Measurements from ENCODE around the gene MBD5.

MBD5 gene

DNA sequence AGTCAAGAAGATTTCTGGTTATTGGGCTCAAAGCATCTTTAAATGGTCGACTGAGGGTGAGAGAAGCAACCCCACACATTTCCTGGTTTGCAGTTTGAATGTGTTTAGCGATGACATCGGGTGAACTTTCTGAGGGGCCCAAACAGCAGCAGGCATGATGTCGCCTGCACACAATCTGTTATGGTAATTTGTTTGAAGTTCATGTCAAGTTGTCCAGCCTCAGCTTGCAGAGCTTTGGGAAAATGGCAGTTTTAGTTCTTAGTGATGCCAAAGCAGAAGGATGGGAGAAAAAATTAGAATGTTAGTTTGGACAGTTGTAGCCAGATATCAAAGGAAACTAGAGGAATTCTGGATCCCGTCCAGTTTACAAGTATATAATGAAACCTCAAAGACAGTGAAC lies 284.6 kb downstream of the MBD5 start:
- no peak for DNase-seq (ENCODE audit: low read depth)

DNA sequence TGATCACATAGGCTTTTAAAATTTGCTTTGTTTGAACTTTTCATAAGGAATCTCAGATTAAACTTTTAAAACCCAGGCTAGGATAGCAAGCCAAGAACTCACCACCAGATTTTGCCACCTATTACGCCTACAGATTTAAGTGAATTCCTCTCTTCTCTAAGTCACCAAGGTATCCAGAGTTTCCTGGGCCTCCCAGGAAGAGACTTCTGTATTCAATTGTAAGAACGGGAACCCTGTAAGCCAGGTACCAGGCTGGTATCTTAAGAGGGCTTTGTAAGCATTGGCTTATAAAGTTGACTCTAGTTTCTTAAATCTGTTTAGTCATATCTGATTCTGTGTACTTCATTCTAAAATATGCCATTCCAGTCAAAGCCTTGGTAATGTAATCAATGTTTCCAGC lies 285.1 kb downstream of the MBD5 start:
- no peak for DNase-seq (ENCODE audit: low read depth)

DNA sequence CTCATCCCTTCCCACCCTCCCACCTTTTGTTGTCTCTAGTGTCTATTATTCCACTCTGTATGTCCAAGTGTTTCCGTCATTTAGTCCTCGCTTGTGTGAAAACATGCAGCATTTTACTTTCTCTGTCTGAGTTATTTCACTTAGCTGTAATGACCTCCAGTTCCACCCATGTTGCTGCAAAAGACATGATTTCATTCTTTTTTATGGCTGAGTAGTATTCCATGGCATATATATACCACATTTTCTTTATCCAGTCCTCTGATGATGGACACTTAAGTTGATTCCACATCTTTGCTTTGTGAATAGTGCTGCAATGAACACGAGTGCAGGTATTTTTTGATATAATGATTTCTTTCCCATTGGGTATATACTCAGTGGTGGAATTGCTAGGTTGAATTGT lies 296.7 kb downstream of the MBD5 start:
- no peak for DNase-seq (ENCODE audit: low read depth)

- peak; percentile 76 for DNase-seq (ENCODE audit: low read depth)
Observed at GRCh38 chr2:148338541-148338940, 317.6 kb downstream of the MBD5 start.

- DNase-seq (ENCODE audit: low read depth), result no peak
Observed at GRCh38 chr2:148342086-148342485, 321.2 kb downstream of the MBD5 start.

DNA sequence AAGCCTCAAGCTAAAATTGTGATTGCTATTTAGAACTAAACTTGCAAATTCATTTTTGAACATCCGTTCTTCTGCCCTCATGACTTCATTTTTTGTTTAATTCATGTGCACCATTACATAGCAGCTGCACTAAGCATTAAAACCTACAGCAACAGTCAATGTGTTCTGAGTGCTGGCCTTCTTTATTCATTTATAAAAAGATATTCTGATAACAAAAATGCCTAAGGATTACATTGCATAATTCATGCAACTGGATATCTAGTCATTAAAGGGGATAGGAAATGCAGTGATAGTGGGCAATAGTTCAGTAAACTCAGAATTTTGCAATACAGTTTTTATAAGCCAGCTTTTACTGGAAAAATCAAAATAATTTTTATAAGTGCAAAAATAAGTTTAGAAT lies 329.3 kb downstream of the MBD5 start:
- peak; percentile 46 for DNase-seq (ENCODE audit: low read depth)

GRCh38 chr2:148351437-148352143 lies 330.7 kb downstream of the MBD5 start:
- DNase-seq (ENCODE audit: low read depth), result no peak

- DNase-seq (ENCODE audit: low read depth), result no peak
Observed at GRCh38 chr2:148358375-148358774, 337.5 kb downstream of the MBD5 start.

- DNase-seq (ENCODE audit: low read depth), result no peak
Observed at GRCh38 chr2:148360662-148361061, 339.8 kb downstream of the MBD5 start.

DNA sequence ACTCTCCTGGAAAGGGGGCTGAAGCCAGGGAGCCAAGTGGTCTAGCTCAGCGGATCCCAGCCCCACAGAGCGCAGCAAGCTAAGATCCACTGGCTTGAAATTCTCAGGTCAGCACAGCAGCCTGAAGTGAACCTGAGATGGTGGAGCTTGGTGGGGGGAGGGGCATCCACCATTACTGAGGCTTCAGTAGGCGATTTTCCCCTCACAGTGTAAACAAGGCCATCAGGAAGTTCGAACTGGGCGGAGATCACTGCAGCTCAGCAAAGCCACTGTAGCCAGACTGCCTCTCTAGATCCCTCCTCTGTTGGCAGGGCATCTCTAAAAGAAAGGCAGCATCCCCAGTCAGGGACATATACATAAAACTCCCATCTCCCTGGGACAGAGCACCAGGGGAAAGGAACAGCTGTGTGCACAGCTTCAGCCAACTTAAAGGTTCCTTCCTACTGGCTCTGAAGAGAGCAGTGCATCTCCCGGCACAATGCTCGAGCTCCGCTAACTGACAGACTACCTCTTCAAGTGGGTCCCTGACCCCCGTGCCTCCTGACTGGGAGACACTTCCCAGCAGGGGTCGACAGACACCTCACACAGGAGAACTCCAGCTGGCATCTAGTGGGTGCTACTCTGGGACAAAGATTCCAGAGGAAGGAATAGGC lies 341.4 kb downstream of the MBD5 start:
- no peak for DNase-seq (ENCODE audit: low read depth)

GRCh38 chr2:148375214-148375613 lies 354.3 kb downstream of the MBD5 start:
- peak; percentile 51 for DNase-seq (ENCODE audit: low read depth)

- peak; percentile 83 for DNase-seq (ENCODE audit: low read depth)
Observed at GRCh38 chr2:148391324-148391723, 370.4 kb downstream of the MBD5 start.

GRCh38 chr2:148402786-148403185 lies 381.9 kb downstream of the MBD5 start:
- DNase-seq (ENCODE audit: low read depth), result no peak

GRCh38 chr2:148410899-148411298 lies 390.0 kb downstream of the MBD5 start:
- no peak for DNase-seq (ENCODE audit: low read depth)

- no peak for DNase-seq (ENCODE audit: low read depth)
Observed at GRCh38 chr2:148416248-148416647, 395.4 kb downstream of the MBD5 start.

DNA sequence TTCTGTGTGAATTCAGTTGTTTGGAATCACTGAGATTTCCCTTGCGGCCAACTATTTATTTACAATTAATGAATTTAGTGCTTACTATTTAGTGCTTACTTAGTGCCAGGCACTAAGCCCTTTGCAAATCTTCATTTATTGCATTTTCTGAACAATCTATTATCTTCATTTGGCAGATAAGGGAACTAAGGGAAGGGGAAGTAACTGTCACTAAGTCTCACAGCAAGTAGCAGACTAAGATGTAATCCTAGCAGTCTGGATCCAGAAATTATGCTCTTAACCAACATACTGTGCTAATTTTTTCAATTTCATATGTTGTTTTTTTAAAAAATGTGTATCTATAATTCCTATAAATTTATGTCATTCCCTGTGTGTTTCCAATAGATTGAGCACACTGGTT lies 409.2 kb downstream of the MBD5 start:
- no peak for DNase-seq (ENCODE audit: low read depth)

DNA sequence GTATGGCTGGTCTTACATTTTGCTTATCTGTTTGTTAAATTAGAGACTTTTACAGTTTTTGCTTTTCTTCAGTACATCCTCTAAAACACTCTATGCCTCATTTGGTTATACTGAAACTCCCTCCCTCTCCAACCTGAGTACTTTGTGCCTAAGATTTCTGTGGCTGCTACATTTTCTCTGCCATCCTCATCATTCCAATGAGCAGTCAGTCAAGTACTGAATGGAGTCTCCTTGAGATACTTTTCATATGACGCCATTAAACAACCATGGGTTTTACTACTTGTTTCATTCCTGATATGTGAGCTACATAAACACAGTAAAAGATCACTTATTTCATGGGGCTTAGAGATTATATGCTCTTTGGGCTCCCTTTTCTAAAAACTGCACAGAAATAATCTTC lies 427.0 kb downstream of the MBD5 start:
- DNase-seq (ENCODE audit: low read depth), result no peak

GRCh38 chr2:148450531-148450930 lies 429.6 kb downstream of the MBD5 start:
- DNase-seq (ENCODE audit: low read depth), result no peak

DNA sequence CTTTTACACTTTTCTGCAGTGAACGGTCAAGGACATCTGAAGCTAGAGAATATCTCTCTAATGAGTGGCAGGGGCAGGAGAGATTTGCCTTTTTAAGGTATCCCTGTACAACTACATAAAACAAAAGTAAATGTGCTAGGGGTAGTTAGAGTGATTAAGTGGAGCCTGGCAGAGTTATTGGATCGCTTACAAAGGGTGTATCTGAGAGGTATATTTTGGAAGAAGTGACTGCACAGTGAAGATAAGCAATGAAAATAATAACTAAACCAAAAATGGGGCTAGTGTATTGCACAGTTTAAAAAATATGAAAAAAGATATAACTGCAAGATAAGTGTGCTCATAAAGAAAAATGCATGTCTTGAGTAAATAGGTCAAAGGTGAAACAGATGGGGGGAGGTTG lies 430.2 kb downstream of the MBD5 start:
- DNase-seq (ENCODE audit: low read depth), result no peak

DNA sequence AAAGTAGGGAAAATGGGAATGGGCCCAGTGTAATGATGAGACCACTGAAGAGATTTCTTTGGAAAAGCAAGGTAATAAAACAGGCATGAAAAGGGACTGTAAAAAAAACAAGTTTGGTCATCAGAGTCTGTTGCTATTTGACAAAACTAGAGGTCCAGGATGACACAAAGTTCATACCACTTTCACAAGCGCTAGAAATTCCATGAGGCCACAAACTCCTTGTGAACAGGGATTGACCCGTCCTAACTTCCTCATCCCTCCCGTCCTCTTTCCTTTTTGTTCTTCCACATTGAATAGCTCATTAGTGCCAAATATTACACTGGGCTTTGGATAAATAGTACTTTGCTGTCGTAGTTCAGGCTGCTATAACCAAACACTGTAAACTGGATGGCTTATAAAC lies 434.9 kb downstream of the MBD5 start:
- DNase-seq (ENCODE audit: low read depth), result no peak

- DNase-seq (ENCODE audit: low read depth), result no peak
Observed at GRCh38 chr2:148458171-148458570, 437.3 kb downstream of the MBD5 start.

DNA sequence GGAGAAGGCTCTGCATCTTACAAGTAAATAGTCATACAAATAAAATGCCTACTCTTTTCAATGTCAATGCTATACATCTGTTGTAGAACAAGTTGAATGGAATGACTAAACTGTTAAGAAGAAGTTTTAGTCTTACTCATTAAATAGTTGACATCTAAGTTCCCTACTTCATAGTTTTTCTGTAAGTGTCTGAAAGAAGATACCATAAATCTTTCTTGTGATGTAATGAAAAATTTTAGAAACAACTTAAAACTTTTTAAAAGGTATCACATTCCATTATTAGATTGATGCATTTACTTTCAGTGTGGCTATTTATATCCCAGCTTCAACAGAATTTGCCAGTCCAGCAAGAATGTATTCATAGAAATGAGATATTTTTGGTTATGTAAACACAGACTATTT lies 438.5 kb downstream of the MBD5 start:
- no peak for DNase-seq (ENCODE audit: low read depth)

- DNase-seq (ENCODE audit: low read depth), result no peak
Observed at GRCh38 chr2:148461876-148462275, 441.0 kb downstream of the MBD5 start.

GRCh38 chr2:148475626-148476025 lies 454.7 kb downstream of the MBD5 start:
- DNase-seq (ENCODE audit: low read depth), result peak; percentile 7
